Loucy (cell line): ENCODE data around the gene CHMP4A.

Source experiments
- H2AFZ ChIP-seq: fragments of 200-600 bp; sonication (generic); 2 replicates; pipeline ENCODE4 v1.6.0; 2016; ENCODE audit warnings: antibody characterized with exemption, mild to moderate bottlenecking, low read length, moderate library complexity
- H3F3A ChIP-seq: fragments of 200-600 bp; 2 replicates; pipeline ENCODE4 v1.6.0; 2016; ENCODE audit warnings: antibody characterized with exemption, low read depth, mild to moderate bottlenecking
- H3K27me3 ChIP-seq: fragments of 200-600 bp; sonication (generic); 2 replicates; pipeline ENCODE4 v1.6.1; 2014; ENCODE audit warnings: low read length, mild to moderate bottlenecking; ENCODE audit not compliant: insufficient read depth, poor library complexity, severe bottlenecking
- H3K36me3 ChIP-seq: fragments of 200-600 bp; sonication (generic); 2 replicates; pipeline ENCODE4 v1.6.1; 2016; ENCODE audit warnings: low read length; ENCODE audit not compliant: insufficient read depth
- H3K4me1 ChIP-seq: fragments of 200-600 bp; sonication (generic); 2 replicates; pipeline ENCODE4 v1.5.1; 2014; ENCODE audit warnings: low read length, mild to moderate bottlenecking; ENCODE audit not compliant: insufficient read depth, poor library complexity, severe bottlenecking
- H3K4me2 ChIP-seq: fragments of 200-600 bp; sonication (generic); 2 replicates; pipeline ENCODE4 v1.6.0; 2014; ENCODE audit warnings: antibody characterized with exemption, low read length, low read depth, mild to moderate bottlenecking; ENCODE audit not compliant: poor library complexity, severe bottlenecking
- H3K4me3 ChIP-seq: fragments of 200-600 bp; sonication (generic); 2 replicates; pipeline ENCODE4 v1.5.1; 2014; ENCODE audit warnings: low read length, mild to moderate bottlenecking, mixed read lengths; ENCODE audit not compliant: poor library complexity, severe bottlenecking
- H3K79me2 ChIP-seq: fragments of 200-600 bp; sonication (generic); 2 replicates; pipeline ENCODE4 v1.6.1; 2014; ENCODE audit warnings: low read length; ENCODE audit not compliant: insufficient read depth
- H3K9ac ChIP-seq: fragments of 200-600 bp; sonication (generic); 2 replicates; pipeline ENCODE4 v1.6.0; 2014; ENCODE audit warnings: mild to moderate bottlenecking, low read depth, low read length, moderate library complexity; ENCODE audit not compliant: poor library complexity, severe bottlenecking
- H3K9me2 ChIP-seq: fragments of 200-600 bp; sonication (generic); replicated peaks from 2 replicates; pipeline ENCODE4 v1.6.1; 2016; ENCODE audit warnings: low read depth, low read length, mixed read lengths
- H3K9me3 ChIP-seq: fragments of 200-600 bp; sonication (generic); 2 replicates; pipeline ENCODE4 v1.6.1; 2014; ENCODE audit warnings: mild to moderate bottlenecking, antibody characterized with exemption, low read length, low read depth; ENCODE audit not compliant: insufficient read depth
- H4K20me1 ChIP-seq: fragments of 200-600 bp; sonication (generic); 2 replicates; pipeline ENCODE4 v1.6.0; 2014; ENCODE audit warnings: antibody characterized with exemption, low read length, mild to moderate bottlenecking; ENCODE audit not compliant: insufficient read depth, poor library complexity, severe bottlenecking
- CTCF ChIP-seq: fragments of 200-600 bp; sonication (generic); conservative IDR thresholded peaks from 2 replicates; pipeline ENCODE4 v1.5.1; 2014; ENCODE audit warnings: mild to moderate bottlenecking, antibody characterized with exemption, low read length
- EZH2phosphoT487 ChIP-seq: fragments of 200-600 bp; IDR thresholded peaks from 2 replicates; pipeline ENCODE4 v1.6.1; 2018; ENCODE audit warnings: antibody characterized with exemption, mild to moderate bottlenecking, moderate library complexity, borderline replicate concordance

Gene CHMP4A

GRCh38 chr14:24255931-24256711, 42.8 kb upstream of the CHMP4A start:
- H3K4me1 ChIP-seq, result no peaks in the 10 kb centered on the region
- H3F3A ChIP-seq, result no peaks in the 10 kb centered on the region
- H3K4me3 ChIP-seq, result no peak overlapping the region
- H3K4me2 ChIP-seq, result no peak overlapping the region
- H3K9me3 ChIP-seq, result no peaks in the 10 kb centered on the region
- no peak overlapping the region for H2AFZ ChIP-seq
- TF ChIP-seq EZH2phosphoT487, result no peak
- TF ChIP-seq CTCF, result no peak
- H3K9ac ChIP-seq, result no peak overlapping the region
- H3K79me2 ChIP-seq, result no peaks in the 10 kb centered on the region
- no peaks in the 10 kb centered on the region for H4K20me1 ChIP-seq
- no peaks in the 10 kb centered on the region for H3K9me2 ChIP-seq
- H3K36me3 ChIP-seq, result no peaks in the 10 kb centered on the region
- H3K27me3 ChIP-seq, result no peaks in the 10 kb centered on the region

GRCh38 chr14:24255438-24255837, 42.1 kb upstream of the CHMP4A start:
- TF ChIP-seq CTCF (no peak), EZH2phosphoT487 (no peak)
- H3K9me3 ChIP-seq, result no peaks in the 10 kb centered on the region
- H2AFZ ChIP-seq, result no peak overlapping the region
- no peaks in the 10 kb centered on the region for H3K27me3 ChIP-seq
- H3K79me2 ChIP-seq, result no peaks in the 10 kb centered on the region
- H3F3A ChIP-seq, result no peaks in the 10 kb centered on the region
- no peaks in the 10 kb centered on the region for H4K20me1 ChIP-seq
- no peaks in the 10 kb centered on the region for H3K36me3 ChIP-seq
- no peak overlapping the region for H3K4me3 ChIP-seq
- no peak overlapping the region for H3K9ac ChIP-seq
- H3K9me2 ChIP-seq, result no peaks in the 10 kb centered on the region
- no peaks in the 10 kb centered on the region for H3K4me1 ChIP-seq
- no peak overlapping the region for H3K4me2 ChIP-seq

GRCh38 chr14:24254630-24255392, 41.5 kb upstream of the CHMP4A start:
- no peaks in the 10 kb centered on the region for H4K20me1 ChIP-seq
- TF ChIP-seq EZH2phosphoT487 (no peak), CTCF (no peak)

More at GRCh38 chr14:24254630-24255392, 41.5 kb upstream of the CHMP4A start:
- Histone ChIP-seq H3K79me2 (no peaks in the 10 kb centered on the region), H3K9ac (no peak overlapping the region), H3F3A (no peaks in the 10 kb centered on the region), H3K4me3 (no peak overlapping the region), H3K4me1 (no peaks in the 10 kb centered on the region), H3K36me3 (no peaks in the 10 kb centered on the region), H3K9me3 (no peaks in the 10 kb centered on the region), H3K4me2 (no peak overlapping the region), H2AFZ (no peak overlapping the region), H3K9me2 (no peaks in the 10 kb centered on the region), H3K27me3 (no peaks in the 10 kb centered on the region)
